GM18507 (cell line): Measurements from ENCODE around the gene SGO1.
"Not testable (repeated sequence)": the region's sequence is repeated elsewhere in the genome, so short reads cannot be mapped to it uniquely, and the experiment has no call there.

Experiments used
- DNase-seq: peaks from one replicate; pipeline ENCODE4 v3.0.0; 2011; ENCODE audit warnings: low read depth; ENCODE audit not compliant: insufficient read length; ENCODE audit errors: extremely low spot score
- FAIRE-seq: peaks from 2 replicates; lab custom pipeline; 2011; peaks lifted over from hg19 to GRCh38; lab: Jason Lieb, UNC

Gene SGO1

GRCh38 chr3:20185679-20186599 is at the start of gene SGO1:
Gene SGO1 (minus strand): TSS chr3:20186206. CDS start chr3:20184027, 2,179 bp downstream.
- DNase-seq (peak; percentile 89), FAIRE-seq (peak; percentile 99)

GRCh38 chr3:20235796-20236195 is 49.8 kb upstream of the SGO1 start:
- FAIRE-seq, result no peak
- no peak for DNase-seq

GRCh38 chr3:20232906-20233780 is 47.1 kb upstream of the SGO1 start:
- DNase-seq (no peak), FAIRE-seq (no peak)

- FAIRE-seq, result no peak
Measured at GRCh38 chr3:20230954-20231353, 44.9 kb upstream of the SGO1 start.

GRCh38 chr3:20225769-20226168 is 39.8 kb upstream of the SGO1 start:
- no peak for DNase-seq
- FAIRE-seq, result no peak

More at GRCh38 chr3:20230954-20231353, 44.9 kb upstream of the SGO1 start:
- DNase-seq, result no peak

GRCh38 chr3:20222274-20222673 is 36.3 kb upstream of the SGO1 start:
- FAIRE-seq (no peak), DNase-seq (no peak)

- no peak for FAIRE-seq
- no peak for DNase-seq
Measured at GRCh38 chr3:20218215-20218614, 32.2 kb upstream of the SGO1 start.

GRCh38 chr3:20215636-20216035 is 29.6 kb upstream of the SGO1 start:
- FAIRE-seq (no peak), DNase-seq (no peak)

GRCh38 chr3:20213491-20213890 is 27.5 kb upstream of the SGO1 start:
- not testable (repeated sequence) for DNase-seq, FAIRE-seq

GRCh38 chr3:20207945-20208344 is 21.9 kb upstream of the SGO1 start:
- FAIRE-seq, DNase-seq: not testable (repeated sequence)

GRCh38 chr3:20205898-20206297 is 19.9 kb upstream of the SGO1 start:
- not testable (repeated sequence) for FAIRE-seq, DNase-seq

GRCh38 chr3:20201143-20201542 is 15.1 kb upstream of the SGO1 start:
- FAIRE-seq, result no peak

GRCh38 chr3:20197775-20198174 is 11.8 kb upstream of the SGO1 start:
- no peak for FAIRE-seq
- DNase-seq, result no peak

More at GRCh38 chr3:20201143-20201542, 15.1 kb upstream of the SGO1 start:
- no peak for DNase-seq

- no peak for FAIRE-seq
Measured at GRCh38 chr3:20194793-20195460, 8.9 kb upstream of the SGO1 start.

GRCh38 chr3:20190991-20191390 is 5.0 kb upstream of the SGO1 start:
- DNase-seq (no peak), FAIRE-seq (no peak)

More at GRCh38 chr3:20194793-20195460, 8.9 kb upstream of the SGO1 start:
- DNase-seq, result no peak

- no peak for FAIRE-seq
- DNase-seq, result no peak
Measured at GRCh38 chr3:20186600-20187004, 596 bp upstream of the SGO1 start.

- DNase-seq (no peak), FAIRE-seq (no peak)
Measured at GRCh38 chr3:20185331-20185678, 701 bp downstream of the SGO1 start.

- FAIRE-seq, result no peak
- no peak for DNase-seq
Measured at GRCh38 chr3:20182206-20182605, 3.8 kb downstream of the SGO1 start.

- no peak for DNase-seq
- no peak for FAIRE-seq
Measured at GRCh38 chr3:20181276-20181675, 4.7 kb downstream of the SGO1 start.
